GM12874 (cell line): Measurements from ENCODE around the gene CBL.

ENCODE experiments used
- CTCF ChIP-seq: IDR thresholded peaks from 2 replicates; pipeline ENCODE4 v1.5.1; 2011; ENCODE audit warnings: low read depth, mild to moderate bottlenecking, control low read depth, low read length, moderate library complexity; ENCODE audit not compliant: insufficient read depth

CBL gene

GRCh38 chr11:119334174-119334930 is 128.2 kb downstream of the CBL start, which contains the start of gene RNF26:
TSS of gene RNF26 (plus strand) at chr11:119334527. CDS start at chr11:119335123, 596 bp downstream.
- TF ChIP-seq CTCF, result no peak

GRCh38 chr11:119335091-119335654 is 129.0 kb downstream of the CBL start:
- no peak for TF ChIP-seq CTCF

- TF ChIP-seq CTCF, result no peak
Observed at GRCh38 chr11:119335655-119336543, 129.8 kb downstream of the CBL start.

- no peak for TF ChIP-seq CTCF
Observed at GRCh38 chr11:119336744-119337469, 130.8 kb downstream of the CBL start.

GRCh38 chr11:119337581-119338317 is 131.6 kb downstream of the CBL start:
- no peak for TF ChIP-seq CTCF

GRCh38 chr11:119338318-119338890 is 132.3 kb downstream of the CBL start:
- peak; percentile 81 for TF ChIP-seq CTCF
